Measurements from ENCODE around the gene BCDIN3D.
"Not testable (repeated sequence)": the region's sequence is repeated elsewhere in the genome, so short reads cannot be mapped to it uniquely, and the experiment has no call there.

Gene BCDIN3D, protein sequence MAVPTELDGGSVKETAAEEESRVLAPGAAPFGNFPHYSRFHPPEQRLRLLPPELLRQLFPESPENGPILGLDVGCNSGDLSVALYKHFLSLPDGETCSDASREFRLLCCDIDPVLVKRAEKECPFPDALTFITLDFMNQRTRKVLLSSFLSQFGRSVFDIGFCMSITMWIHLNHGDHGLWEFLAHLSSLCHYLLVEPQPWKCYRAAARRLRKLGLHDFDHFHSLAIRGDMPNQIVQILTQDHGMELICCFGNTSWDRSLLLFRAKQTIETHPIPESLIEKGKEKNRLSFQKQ

DNA sequence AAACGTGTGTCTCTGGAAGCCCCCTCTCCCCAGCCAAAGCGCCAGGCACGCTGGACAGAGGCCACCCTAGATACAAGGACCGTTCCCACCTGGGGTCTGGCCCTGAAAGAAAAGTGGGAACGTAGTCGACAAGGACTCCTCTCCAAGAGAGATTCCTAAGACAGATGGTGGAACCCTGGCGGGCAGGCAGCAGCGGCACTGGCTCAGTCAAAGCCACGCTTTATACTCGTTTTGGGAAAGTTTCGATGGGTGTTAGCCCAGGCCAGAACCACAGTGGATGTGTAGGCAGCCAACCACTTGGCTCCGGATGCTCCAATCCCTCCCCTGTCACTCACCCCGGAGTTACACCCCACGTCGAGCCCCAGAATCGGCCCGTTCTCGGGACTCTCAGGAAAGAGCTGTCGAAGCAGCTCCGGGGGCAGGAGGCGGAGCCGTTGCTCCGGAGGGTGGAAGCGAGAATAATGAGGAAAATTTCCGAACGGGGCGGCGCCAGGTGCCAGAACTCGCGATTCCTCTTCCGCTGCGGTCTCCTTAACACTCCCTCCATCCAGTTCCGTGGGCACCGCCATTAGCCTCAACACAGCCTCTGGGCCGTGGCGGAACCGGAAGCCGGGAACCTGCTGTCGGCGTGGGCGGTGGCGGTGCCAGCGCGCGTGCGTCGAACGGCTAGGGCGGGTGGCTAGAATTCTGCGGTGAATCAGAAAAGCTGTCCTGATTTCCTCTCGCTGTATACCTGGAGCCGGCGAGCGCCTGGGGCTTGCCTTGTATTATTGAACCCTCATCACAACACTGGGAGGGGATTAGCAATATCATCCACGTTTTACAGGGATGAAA lies at the start of gene BCDIN3D:
TSS of gene BCDIN3D (minus strand) at position 588 of the 834 bp plus-strand sequence. CDS start at position 569, 19 bp downstream.
- peak; percentile 81 for DNase-seq

DNA sequence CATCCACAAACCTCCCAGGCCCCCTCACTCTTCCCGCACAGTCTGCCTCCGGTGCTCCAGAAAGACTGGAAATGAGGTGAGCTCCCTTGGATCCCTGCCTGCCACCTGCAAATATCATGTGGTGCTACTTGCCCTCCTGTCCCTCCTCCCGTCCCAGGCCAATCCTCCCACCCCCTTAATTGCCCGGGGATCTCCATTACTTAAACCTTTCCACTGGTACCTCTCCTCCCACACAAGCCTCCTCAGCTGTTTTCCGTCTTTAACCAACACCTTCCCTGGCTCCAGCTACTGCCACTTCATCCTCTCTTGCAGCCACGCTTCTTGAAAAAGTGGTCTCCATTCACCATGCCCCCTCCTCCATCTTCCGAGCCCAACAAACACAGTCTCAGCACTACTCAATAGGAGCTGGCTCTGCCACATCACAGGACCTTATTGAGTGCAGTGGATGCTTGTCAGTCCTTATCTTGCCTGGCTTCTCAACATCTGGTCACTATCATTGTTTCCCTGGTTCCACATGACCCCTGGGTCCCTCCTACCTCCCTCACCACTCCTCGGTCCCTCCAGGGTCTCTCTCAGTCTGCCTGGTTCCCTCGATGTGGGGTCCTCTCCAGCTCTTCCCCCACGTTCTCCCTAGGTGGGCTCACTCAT lies 49.3 kb upstream of the BCDIN3D start:
- DNase-seq: no peak

- no peak for DNase-seq
These were observed 48.6 kb upstream of the BCDIN3D start for GRCh38 chr12:49891476-49891875.

- no peak for DNase-seq
These were observed 48.1 kb upstream of the BCDIN3D start for GRCh38 chr12:49891012-49891411.

GRCh38 chr12:49890096-49890461 lies 47.2 kb upstream of the BCDIN3D start:
- no peak for DNase-seq

GRCh38 chr12:49889361-49890095 lies 46.6 kb upstream of the BCDIN3D start:
- DNase-seq: no peak

GRCh38 chr12:49888461-49889151 lies 45.7 kb upstream of the BCDIN3D start:
- DNase-seq: no peak

DNA sequence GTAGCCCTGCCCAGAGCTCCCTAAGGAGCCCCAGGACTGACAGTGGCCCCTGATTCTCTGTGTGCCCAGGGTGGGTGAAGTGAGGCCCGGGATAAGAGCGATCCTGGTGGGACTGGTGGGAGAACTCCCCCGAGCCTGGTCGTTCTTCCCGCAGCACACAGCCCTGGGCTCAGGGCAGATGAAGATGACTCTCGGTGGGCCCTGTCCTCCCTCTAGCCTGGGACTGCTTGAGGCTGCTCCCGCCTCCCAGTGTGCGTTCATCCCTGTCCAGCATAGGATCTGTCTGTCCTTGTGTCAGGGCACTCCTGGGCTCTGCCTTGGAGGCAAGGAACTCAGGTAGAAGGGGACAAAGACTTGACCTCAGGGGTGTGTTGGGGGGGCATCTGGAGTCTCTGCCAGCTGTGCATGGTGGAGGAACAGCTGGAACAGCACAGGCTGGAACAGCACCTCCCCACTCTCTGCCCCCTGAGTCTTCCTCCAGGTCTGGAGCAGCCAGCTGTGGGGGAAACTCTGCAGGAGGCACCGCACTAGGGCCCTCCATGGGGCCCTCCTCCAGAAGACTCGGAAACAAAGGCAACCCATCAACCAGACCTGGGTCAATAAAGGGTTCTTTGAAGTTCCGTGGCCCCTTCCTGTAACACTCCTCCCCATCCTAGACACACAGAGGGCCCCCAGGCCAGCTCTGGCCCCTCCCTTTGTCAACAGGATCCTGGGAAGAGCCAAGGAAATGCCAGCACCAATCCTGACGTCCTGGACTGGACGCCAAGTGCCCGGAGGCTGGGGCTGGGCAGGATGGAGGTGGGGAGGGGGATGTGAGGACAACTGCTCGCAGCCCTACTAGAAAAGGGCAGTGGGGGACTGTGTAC lies 44.9 kb upstream of the BCDIN3D start:
- DNase-seq: no peak

- no peak for DNase-seq
These were observed 44.2 kb upstream of the BCDIN3D start for GRCh38 chr12:49887091-49887490.

DNA sequence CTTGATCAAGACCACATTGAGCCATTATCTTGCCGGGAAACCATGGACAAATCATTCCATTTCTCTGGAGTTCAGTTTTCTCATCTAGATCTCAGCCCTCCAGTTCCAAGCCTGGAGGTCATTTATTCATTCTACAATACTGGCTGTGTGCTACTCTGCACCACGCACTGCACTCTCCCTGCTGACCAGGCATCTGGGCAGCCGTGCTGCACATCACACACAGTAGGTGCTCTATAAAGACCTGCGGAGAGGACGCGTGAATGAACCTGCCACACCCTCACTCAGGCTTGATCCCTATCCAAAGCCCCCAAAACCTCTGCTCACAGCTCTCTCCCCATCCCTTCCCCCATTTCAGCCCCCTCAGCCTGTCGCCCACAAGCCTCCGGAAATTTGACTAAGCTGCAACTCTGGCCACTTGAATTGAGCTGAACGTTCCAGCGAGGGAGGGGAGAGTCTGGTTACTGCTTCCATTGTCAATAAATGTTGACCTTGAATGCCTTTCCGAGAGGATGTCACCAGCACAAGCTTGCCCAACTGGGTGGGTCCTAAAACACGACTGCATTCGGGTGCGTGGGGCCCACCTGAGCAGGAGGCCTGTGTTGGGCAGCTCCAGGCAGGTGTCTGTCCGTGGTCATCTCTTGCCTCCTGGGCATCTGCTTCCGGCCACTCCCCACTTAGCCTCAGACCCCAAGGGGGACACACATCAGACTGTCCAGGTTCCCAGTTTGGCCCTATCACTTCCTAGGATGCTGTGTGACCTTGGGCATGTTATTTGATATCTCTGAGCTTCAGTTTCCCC lies 43.0 kb upstream of the BCDIN3D start:
- no peak for DNase-seq

- DNase-seq: peak; percentile 8
These were observed 42.2 kb upstream of the BCDIN3D start for GRCh38 chr12:49885118-49885517.

DNA sequence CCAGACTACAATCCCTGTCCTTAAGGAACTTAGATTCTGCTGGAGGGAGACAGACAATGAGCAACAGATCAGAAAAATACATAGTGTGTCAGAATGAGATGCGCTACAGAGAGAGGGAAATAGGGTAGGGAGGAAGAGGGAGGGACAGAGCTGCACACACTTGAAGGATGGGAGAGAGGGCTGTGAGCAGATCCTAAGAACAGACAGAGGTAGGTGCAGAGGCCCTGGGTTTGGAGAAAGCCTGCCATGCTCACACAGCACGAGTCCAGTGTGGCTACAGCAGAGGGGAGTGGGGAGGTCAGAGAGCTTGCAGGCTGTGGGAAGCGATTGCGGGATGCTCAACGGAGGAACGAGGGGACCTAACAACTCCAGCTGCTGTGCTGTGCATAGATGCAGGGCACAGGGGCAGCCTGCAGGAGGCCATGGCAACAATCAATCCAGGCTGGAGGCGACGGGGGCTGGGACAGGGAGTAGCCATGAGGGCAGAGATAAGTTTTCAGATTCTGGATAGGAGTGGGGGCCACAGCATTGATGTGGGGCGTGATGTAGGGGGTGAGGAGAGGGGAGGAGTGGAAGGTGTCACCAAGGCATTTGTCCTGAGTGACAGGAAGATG lies 40.1 kb upstream of the BCDIN3D start:
- DNase-seq: no peak

DNA sequence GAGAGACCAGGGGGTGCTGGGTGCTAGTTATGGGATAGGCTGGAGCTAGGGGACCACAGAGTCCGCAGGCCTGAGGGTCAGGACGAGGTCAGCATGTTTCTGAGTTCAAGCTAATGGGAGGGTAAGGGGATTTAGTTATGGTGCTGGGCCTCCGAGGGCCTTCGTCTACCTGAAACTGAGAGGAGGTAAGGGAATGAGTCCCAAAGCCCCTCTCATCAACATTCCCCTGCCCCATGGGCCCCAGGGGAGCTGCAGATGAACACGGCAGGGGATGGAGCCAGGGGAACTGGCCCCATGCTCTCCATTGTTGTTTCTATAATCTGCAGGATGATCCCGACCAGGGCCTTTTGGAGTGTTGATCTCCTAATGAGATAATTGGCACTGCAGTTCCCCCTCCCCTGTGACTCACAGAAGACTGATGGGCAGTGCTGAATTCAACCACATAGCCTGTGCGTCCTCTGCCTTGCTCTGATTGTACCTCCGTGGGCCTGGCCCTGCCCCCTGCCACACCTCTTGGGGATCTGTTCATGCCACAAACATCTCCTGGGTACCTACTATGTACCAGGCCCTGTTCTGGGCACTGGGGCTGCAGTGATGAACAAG lies 39.4 kb upstream of the BCDIN3D start:
- no peak for DNase-seq

DNA sequence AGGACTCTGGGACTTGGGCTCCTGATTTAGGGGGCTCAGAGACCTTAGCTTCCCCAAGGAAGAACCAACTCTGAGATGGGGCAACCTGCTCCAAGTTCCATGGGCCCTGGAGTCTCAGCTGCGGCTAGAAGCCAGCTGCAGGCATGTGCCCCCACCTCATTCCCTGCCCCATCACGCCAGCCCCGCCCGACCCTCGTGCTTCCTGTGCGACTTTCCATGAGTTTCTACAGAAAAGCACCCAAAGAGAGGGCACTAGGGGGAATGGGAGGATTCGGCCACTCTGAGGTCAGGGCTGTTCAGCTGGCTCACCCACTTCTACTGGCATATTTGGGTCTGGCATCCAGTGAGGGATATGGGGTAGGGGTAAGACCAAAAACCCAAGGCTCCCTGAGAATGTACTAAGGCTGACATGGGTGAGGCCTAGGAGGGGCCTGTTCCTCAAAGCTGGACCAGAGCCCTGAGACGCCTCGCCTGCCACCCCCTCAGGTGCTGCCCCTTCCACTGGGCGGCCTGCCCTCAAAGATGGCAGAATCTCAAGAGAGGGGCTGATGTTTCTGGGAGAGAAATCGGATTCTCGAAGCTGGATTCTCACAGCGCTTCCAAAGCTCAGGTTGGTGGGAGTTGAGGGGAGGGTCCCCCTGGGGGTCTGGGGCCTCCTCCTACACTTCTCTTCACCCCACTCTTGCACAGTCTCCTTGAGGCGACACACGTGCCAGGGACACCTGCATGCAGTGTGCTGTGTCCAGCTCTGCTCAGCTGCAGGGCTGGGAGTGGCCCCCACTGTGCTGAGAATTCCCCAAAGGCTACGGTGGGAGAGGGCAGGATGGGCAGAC lies 38.7 kb upstream of the BCDIN3D start:
- no peak for DNase-seq

GRCh38 chr12:49880756-49881414 lies 38.0 kb upstream of the BCDIN3D start:
- DNase-seq: no peak

DNA sequence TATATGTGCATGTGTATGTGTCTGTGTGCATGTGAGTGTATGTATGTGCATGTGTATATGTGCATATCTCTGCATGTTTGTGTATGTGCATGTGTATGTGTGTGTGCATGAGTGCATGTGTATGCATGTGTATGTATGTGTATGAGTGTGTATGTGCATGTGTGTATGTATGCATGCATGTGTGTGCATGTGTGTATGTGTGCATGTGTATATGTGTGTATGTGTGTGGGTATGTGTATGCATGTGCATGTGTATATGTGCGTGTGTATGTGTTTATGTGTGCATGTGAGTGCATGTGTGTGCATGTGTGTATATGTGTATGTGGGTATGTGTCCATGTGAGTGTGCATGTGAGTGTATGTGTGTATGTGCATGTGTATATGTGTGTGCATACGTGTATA lies 36.2 kb upstream of the BCDIN3D start:
- not testable (repeated sequence) for DNase-seq

DNA sequence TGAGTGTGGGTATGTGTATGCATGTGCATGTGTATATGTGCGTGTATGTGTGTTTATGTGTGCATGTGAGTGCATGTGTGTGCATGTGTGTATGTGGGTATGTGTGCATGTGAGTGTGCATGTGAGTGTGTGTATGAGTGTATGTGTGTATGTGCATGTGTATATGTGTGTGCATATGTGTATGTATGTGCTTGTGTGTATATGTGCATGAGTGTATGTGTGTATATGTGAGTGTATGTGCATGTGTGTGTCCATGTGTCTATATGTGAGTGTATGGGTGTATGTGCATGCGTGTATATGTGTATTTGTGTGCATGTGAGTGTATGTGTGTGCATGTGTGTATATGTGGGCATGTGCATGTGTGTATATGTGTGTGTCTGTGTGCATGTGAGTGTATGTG lies 35.1 kb upstream of the BCDIN3D start:
- no peak for DNase-seq

DNA sequence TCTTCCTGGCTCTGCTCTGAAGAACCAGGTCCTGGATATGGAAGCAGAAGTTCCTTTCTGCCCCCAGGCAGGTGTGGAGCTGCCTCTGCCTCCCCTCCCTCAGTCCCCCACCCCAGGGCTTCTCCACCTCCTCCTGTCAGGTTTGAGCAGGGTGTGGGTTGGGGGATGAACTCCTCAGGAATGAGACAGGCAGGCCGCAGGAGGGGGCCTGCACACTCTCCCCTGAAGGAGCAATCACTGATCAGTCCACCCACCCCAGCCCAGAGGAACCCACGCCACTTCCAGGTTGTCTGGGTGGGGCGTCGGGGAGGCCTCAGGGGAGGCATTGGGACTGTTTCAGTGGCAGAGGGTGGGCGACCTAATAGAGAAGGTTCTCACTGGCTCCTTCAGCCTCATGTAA lies 34.2 kb upstream of the BCDIN3D start:
- DNase-seq: no peak
